ENCODE results near the gene ADO. TPM values are rescaled to one million over a fixed set of nuclear protein-coding genes. Genes with fewer than 3 reads are reported as not detected.

ADO gene
- total and polyA plus RNA-seq, 9 of the 15 experiments (the other 6 are each of a cell fraction or from before 2014, with no cell fraction given) = 3.0 to 20.0 (median 16.1) TPM

- TF ChIP-seq, protein P1, sequence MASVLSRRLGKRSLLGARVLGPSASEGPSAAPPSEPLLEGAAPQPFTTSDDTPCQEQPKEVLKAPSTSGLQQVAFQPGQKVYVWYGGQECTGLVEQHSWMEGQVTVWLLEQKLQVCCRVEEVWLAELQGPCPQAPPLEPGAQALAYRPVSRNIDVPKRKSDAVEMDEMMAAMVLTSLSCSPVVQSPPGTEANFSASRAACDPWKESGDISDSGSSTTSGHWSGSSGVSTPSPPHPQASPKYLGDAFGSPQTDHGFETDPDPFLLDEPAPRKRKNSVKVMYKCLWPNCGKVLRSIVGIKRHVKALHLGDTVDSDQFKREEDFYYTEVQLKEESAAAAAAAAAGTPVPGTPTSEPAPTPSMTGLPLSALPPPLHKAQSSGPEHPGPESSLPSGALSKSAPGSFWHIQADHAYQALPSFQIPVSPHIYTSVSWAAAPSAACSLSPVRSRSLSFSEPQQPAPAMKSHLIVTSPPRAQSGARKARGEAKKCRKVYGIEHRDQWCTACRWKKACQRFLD (CRISPR knock-in tag; IDR thresholded peaks at IDR 0.05) = no peak
- TF ChIP-seq ZNF318 (IDR thresholded peaks at IDR 0.05; ENCODE audit: borderline replicate concordance in 1 of 2, low read depth in 1 of 2) (no peak), RBM34 (IDR thresholded peaks at IDR 0.05; ENCODE audit: borderline replicate concordance, insufficient read depth, low read length) (no peak), TEAD4 (IDR thresholded peaks at IDR 0.05; ENCODE audit: low read length) (0 out of 2 replicates have a peak, but pooled peaks have one; percentile 25), TEAD4 (CRISPR knock-in tag; IDR thresholded peaks at IDR 0.05; ENCODE audit: borderline replicate concordance) (no peak), E2F6 (IDR thresholded peaks at IDR 0.05; ENCODE audit: borderline replicate concordance in 1 of 2, extremely low read depth in 1 of 2, insufficient read depth in 1 of 2, insufficient read length in 1 of 2, low read depth in 1 of 2, low read length in 1 of 2, poor library complexity in 1 of 2, severe bottlenecking in 1 of 2) (peak in 1 of 2 experiments; percentile 61), PURB (CRISPR knock-in tag; IDR thresholded peaks at IDR 0.05; ENCODE audit: low read depth) (no peak)
- TF ChIP-seq, protein P2, sequence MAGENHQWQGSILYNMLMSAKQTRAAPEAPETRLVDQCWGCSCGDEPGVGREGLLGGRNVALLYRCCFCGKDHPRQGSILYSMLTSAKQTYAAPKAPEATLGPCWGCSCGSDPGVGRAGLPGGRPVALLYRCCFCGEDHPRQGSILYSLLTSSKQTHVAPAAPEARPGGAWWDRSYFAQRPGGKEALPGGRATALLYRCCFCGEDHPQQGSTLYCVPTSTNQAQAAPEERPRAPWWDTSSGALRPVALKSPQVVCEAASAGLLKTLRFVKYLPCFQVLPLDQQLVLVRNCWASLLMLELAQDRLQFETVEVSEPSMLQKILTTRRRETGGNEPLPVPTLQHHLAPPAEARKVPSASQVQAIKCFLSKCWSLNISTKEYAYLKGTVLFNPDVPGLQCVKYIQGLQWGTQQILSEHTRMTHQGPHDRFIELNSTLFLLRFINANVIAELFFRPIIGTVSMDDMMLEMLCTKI (IDR thresholded peaks at IDR 0.05; ENCODE audit: partially characterized antibody) = no peak
- TF ChIP-seq, protein P3, sequence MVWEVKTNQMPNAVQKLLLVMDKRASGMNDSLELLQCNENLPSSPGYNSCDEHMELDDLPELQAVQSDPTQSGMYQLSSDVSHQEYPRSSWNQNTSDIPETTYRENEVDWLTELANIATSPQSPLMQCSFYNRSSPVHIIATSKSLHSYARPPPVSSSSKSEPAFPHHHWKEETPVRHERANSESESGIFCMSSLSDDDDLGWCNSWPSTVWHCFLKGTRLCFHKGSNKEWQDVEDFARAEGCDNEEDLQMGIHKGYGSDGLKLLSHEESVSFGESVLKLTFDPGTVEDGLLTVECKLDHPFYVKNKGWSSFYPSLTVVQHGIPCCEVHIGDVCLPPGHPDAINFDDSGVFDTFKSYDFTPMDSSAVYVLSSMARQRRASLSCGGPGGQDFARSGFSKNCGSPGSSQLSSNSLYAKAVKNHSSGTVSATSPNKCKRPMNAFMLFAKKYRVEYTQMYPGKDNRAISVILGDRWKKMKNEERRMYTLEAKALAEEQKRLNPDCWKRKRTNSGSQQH (CRISPR knock-in tag; IDR thresholded peaks at IDR 0.05) = no peak
These were observed 12.0 kb downstream of the ADO start, which contains the start of gene EGR2 (continued) for GRCh38 chr10:62816331-62817120.

Measured in K562 (cell line).